Hepatocyte (in vitro differentiated cells): ENCODE results near the gene FBXL7. TPM values are rescaled to one million over a fixed set of nuclear protein-coding genes. Genes with fewer than 3 reads are reported as not detected.

Experiments used
- DNase-seq: peaks from one replicate; pipeline ENCODE4 v3.0.0-alpha.2; 2016; ENCODE audit warnings: low spot score
- H2AFZ ChIP-seq: fragments of 200-600 bp; sonication (generic); 2 replicates; pipeline ENCODE4 v1.6.0; 2016; ENCODE audit warnings: antibody characterized with exemption, mild to moderate bottlenecking
- H3K27ac ChIP-seq: fragments of 200-600 bp; sonication (generic); 2 replicates; pipeline ENCODE4 v1.5.1; 2016; ENCODE audit warnings: mild to moderate bottlenecking
- H3K27me3 ChIP-seq: fragments of 200-600 bp; sonication (generic); 2 replicates; pipeline ENCODE4 v1.6.1; 2016
- H3K36me3 ChIP-seq: fragments of 200-600 bp; sonication (generic); replicated peaks from 2 replicates; pipeline ENCODE4 v1.5.1; 2016; ENCODE audit warnings: low read depth; ENCODE audit not compliant: insufficient read depth
- H3K4me1 ChIP-seq: fragments of 200-600 bp; sonication (generic); 2 replicates; pipeline ENCODE4 v1.5.1; 2016; ENCODE audit warnings: mild to moderate bottlenecking, moderate library complexity; ENCODE audit not compliant: insufficient read depth
- H3K4me2 ChIP-seq: fragments of 200-600 bp; sonication (generic); 2 replicates; pipeline ENCODE4 v1.6.0; 2016
- H3K4me3 ChIP-seq: fragments of 200-600 bp; sonication (generic); 2 replicates; pipeline ENCODE4 v1.5.1; 2016; ENCODE audit warnings: mild to moderate bottlenecking
- H3K79me2 ChIP-seq: fragments of 200-600 bp; sonication (generic); 2 replicates; pipeline ENCODE4 v1.6.0; 2017; ENCODE audit warnings: mild to moderate bottlenecking
- H3K9me2 ChIP-seq: fragments of 200-600 bp; sonication (generic); replicated peaks from 2 replicates; pipeline ENCODE4 v1.6.0; 2017; ENCODE audit warnings: mild to moderate bottlenecking; ENCODE audit not compliant: insufficient read depth
- H3K9me3 ChIP-seq: fragments of 200-600 bp; sonication (generic); 2 replicates; pipeline ENCODE4 v1.5.1; 2016; ENCODE audit warnings: low read depth, mild to moderate bottlenecking
- H4K20me1 ChIP-seq: fragments of 200-600 bp; sonication (generic); 2 replicates; pipeline ENCODE4 v1.6.0; 2016; ENCODE audit warnings: mild to moderate bottlenecking; ENCODE audit not compliant: insufficient read depth, poor library complexity, severe bottlenecking
- CTCF ChIP-seq: fragments of 200-600 bp; sonication (generic); IDR thresholded peaks from 2 replicates; pipeline ENCODE4 v1.5.1; 2016; ENCODE audit warnings: antibody characterized with exemption, mild to moderate bottlenecking; ENCODE audit not compliant: poor library complexity
- EZH2 ChIP-seq: fragments of 200-600 bp; sonication (generic); IDR thresholded peaks from 2 replicates; pipeline ENCODE4 v1.6.1; 2016; ENCODE audit warnings: antibody characterized with exemption, mild to moderate bottlenecking, borderline replicate concordance
- EZH2phosphoT487 ChIP-seq: fragments of 200-600 bp; sonication (generic); IDR thresholded peaks from one replicate; pipeline ENCODE4 v1.6.1; 2018; ENCODE audit warnings: antibody characterized with exemption, mild to moderate bottlenecking, low read depth, moderate library complexity; ENCODE audit not compliant: unreplicated experiment, severe bottlenecking
- WGBS: methylation state at CpG from one replicate; pipeline ENCODE4 v1.1.6; 2016; ENCODE audit warnings: low lambda C conversion rate; ENCODE audit errors: missing lambda C conversion rate; 5-methylcytosine and 5-hydroxymethylcytosine counted together
- polyA plus RNA-seq: library from polyadenylated mRNA; unstranded; fragments of >200 nt; fragmentation: Nextera tagmentation; extraction: Ambion mirVana; gene quantifications from 2 replicates; pipeline ENCODE4 v1.2.1, GENCODE V29; 2016
- total RNA-seq: library from RNA; depleted of rRNA; stranded (reverse); fragments of >200 nt; gene quantifications from 2 replicates; pipeline ENCODE4 v1.2.3, GENCODE V29; 2014

FBXL7 gene
- total and polyA plus RNA-seq, 2 experiments from 2014 or later = 8.4 to 10.3 TPM

GRCh38 chr5:15803280-15803679 is 303.3 kb downstream of the FBXL7 start:
- Histone ChIP-seq H4K20me1 (no peaks in the 10 kb centered on the region), H3K36me3 (peaks cover 3% of the 10 kb centered on the region), H2AFZ (no peak overlapping the region), H3K4me1 (no peaks in the 10 kb centered on the region), H3K4me3 (no peak overlapping the region), H3K4me2 (no peak overlapping the region), H3K79me2 (no peaks in the 10 kb centered on the region), H3K9me2 (no peaks in the 10 kb centered on the region), H3K9me3 (peaks cover 7% of the 10 kb centered on the region), H3K27ac (no peak overlapping the region), H3K27me3 (no peaks in the 10 kb centered on the region)
- DNase-seq = no peak
- WGBS = 48% methylated on average over 2 of the region's 2 CpGs
- TF ChIP-seq CTCF (no peak), EZH2phosphoT487 (no peak), EZH2 (no peak)

- no peak for TF ChIP-seq EZH2
- no peak for TF ChIP-seq EZH2phosphoT487
- Histone ChIP-seq H3K27me3 (no peaks in the 10 kb centered on the region), H3K27ac (no peak overlapping the region), H3K4me3 (no peak overlapping the region), H2AFZ (no peak overlapping the region), H3K9me3 (peaks cover 7% of the 10 kb centered on the region), H3K79me2 (no peaks in the 10 kb centered on the region), H3K36me3 (peaks cover 3% of the 10 kb centered on the region), H3K4me1 (no peaks in the 10 kb centered on the region), H4K20me1 (peaks cover 3% of the 10 kb centered on the region), H3K4me2 (no peak overlapping the region), H3K9me2 (no peaks in the 10 kb centered on the region)
- no peak for DNase-seq
- WGBS = 81% methylated on average over 8 of the region's 8 CpGs
Measured at GRCh38 chr5:15806613-15807012, 306.6 kb downstream of the FBXL7 start.

- H3K4me2 ChIP-seq = no peak overlapping the region
- H3K4me1 ChIP-seq = no peaks in the 10 kb centered on the region
- no peaks in the 10 kb centered on the region for H3K79me2 ChIP-seq
- H4K20me1 ChIP-seq = peaks cover 3% of the 10 kb centered on the region
- no peaks in the 10 kb centered on the region for H3K27me3 ChIP-seq
- H3K9me3 ChIP-seq = peaks cover 7% of the 10 kb centered on the region
- no peak for DNase-seq
- no peak overlapping the region for H2AFZ ChIP-seq
- no peak overlapping the region for H3K27ac ChIP-seq
- no peaks in the 10 kb centered on the region for H3K9me2 ChIP-seq
- H3K4me3 ChIP-seq = no peak overlapping the region
- TF ChIP-seq CTCF (no peak), EZH2 (no peak), EZH2phosphoT487 (no peak)
- 86% methylated on average over 3 of the region's 3 CpGs for WGBS
- peaks cover 3% of the 10 kb centered on the region for H3K36me3 ChIP-seq
Measured at GRCh38 chr5:15807248-15807647, 307.3 kb downstream of the FBXL7 start.

GRCh38 chr5:15807871-15808270 is 307.9 kb downstream of the FBXL7 start:
- H3K9me3 ChIP-seq = peaks cover 7% of the 10 kb centered on the region
- peak; percentile 17 for DNase-seq
- no peaks in the 10 kb centered on the region for H3K4me1 ChIP-seq
- TF ChIP-seq EZH2 = no peak
- no peak for TF ChIP-seq CTCF
- TF ChIP-seq EZH2phosphoT487 = no peak
- H3K79me2 ChIP-seq = no peaks in the 10 kb centered on the region
- H3K36me3 ChIP-seq = peaks cover 3% of the 10 kb centered on the region
- peaks cover 3% of the 10 kb centered on the region for H4K20me1 ChIP-seq
- WGBS = 75% methylated on average over 5 of the region's 5 CpGs
- H3K27me3 ChIP-seq = no peaks in the 10 kb centered on the region
- H3K9me2 ChIP-seq = no peaks in the 10 kb centered on the region
- H2AFZ ChIP-seq = no peak overlapping the region
- no peak overlapping the region for H3K4me3 ChIP-seq
- no peak overlapping the region for H3K4me2 ChIP-seq
- H3K27ac ChIP-seq = no peak overlapping the region
